HG02759 (cell line): ENCODE measurements around the gene RFESD.
A peak's percentile ranks its signal among the peaks of the same experiment; 100 is the strongest.
"Not testable (repeated sequence)": the region's sequence is repeated elsewhere in the genome, so short reads cannot be mapped to it uniquely, and the experiment has no call there.

Experiments
- ATAC-seq: cut with Tn5 transposase; IDR thresholded peaks from one replicate; pipeline ENCODE4 v1.9.1; 2021; ENCODE audit warnings: mild to moderate bottlenecking, moderate library complexity; ENCODE audit not compliant: unreplicated experiment

Gene RFESD

GRCh38 chr5:95627971-95628810, 18.4 kb upstream of the RFESD start:
- no peak for ATAC-seq

- no peak for ATAC-seq
Measured at GRCh38 chr5:95628933-95629332, 17.6 kb upstream of the RFESD start.

GRCh38 chr5:95630394-95630917, 16.1 kb upstream of the RFESD start:
- no peak for ATAC-seq

- no peak for ATAC-seq
Measured at GRCh38 chr5:95631255-95631958, 15.2 kb upstream of the RFESD start.

- peak; percentile 92 for ATAC-seq
Measured at GRCh38 chr5:95631991-95632675, 14.4 kb upstream of the RFESD start.

- not testable (repeated sequence) for ATAC-seq
Measured at GRCh38 chr5:95632942-95633341, 13.6 kb upstream of the RFESD start.

- no peak for ATAC-seq
Measured at GRCh38 chr5:95633671-95634070, 12.9 kb upstream of the RFESD start.

- ATAC-seq, result no peak
Measured at GRCh38 chr5:95634081-95634480, 12.5 kb upstream of the RFESD start.

GRCh38 chr5:95638632-95639031, 7.9 kb upstream of the RFESD start:
- no peak for ATAC-seq

- ATAC-seq, result no peak
Measured at GRCh38 chr5:95641741-95642220, 4.8 kb upstream of the RFESD start.

GRCh38 chr5:95643152-95643551, 3.4 kb upstream of the RFESD start:
- ATAC-seq, result no peak

- ATAC-seq, result peak; percentile 25
Measured at GRCh38 chr5:95644351-95645042, 2.1 kb upstream of the RFESD start.

GRCh38 chr5:95646226-95646568, 380 bp upstream of the RFESD start:
- ATAC-seq, result not testable (repeated sequence)

- no peak for ATAC-seq
Measured at GRCh38 chr5:95647886-95648860, 1.6 kb downstream of the RFESD start.

- ATAC-seq, result no peak
Measured at GRCh38 chr5:95649274-95649673, 2.7 kb downstream of the RFESD start.

- no peak for ATAC-seq
Measured at GRCh38 chr5:95649842-95650620, 3.5 kb downstream of the RFESD start.

- ATAC-seq, result no peak
Measured at GRCh38 chr5:95652849-95653248, 6.3 kb downstream of the RFESD start.

GRCh38 chr5:95654196-95654595, 7.6 kb downstream of the RFESD start:
- no peak for ATAC-seq

- no peak for ATAC-seq
Measured at GRCh38 chr5:95655575-95655974, 9.0 kb downstream of the RFESD start.
